HEK293T (cell line): Measurements from ENCODE around the gene ABHD17C.

Source experiments
- CTCF ChIA-PET: fragments of 350-600 bp; formaldehyde crosslinking; extraction: SDS; loops from one replicate; lab custom pipeline; 2021; ENCODE audit warnings: antibody characterized with exemption, inconsistent platforms; lab: Yijun Ruan, JAX
- POLR2A ChIA-PET: fragments of 350-600 bp; formaldehyde crosslinking; extraction: SDS; loops from one replicate; lab custom pipeline; 2020; ENCODE audit warnings: antibody characterized with exemption, inconsistent platforms; lab: Yijun Ruan, JAX
- DNase-seq: peaks from one replicate; pipeline ENCODE4 v3.0.0; 2012; ENCODE audit warnings: mixed read lengths; ENCODE audit errors: extremely low spot score
- ARNT ChIP-seq: fragments of 450-650 bp; IDR thresholded peaks from 2 replicates; pipeline ENCODE4 v1.6.1; 2017; ENCODE audit warnings: mild to moderate bottlenecking
- BHLHE40 ChIP-seq: fragments of 450-650 bp; IDR thresholded peaks from 2 replicates; pipeline ENCODE4 v1.6.1; 2016; ENCODE audit warnings: mild to moderate bottlenecking, moderate library complexity, borderline replicate concordance
- CTBP1 ChIP-seq: fragments of 450-650 bp; IDR thresholded peaks from 2 replicates; pipeline ENCODE4 v1.6.1; 2016; ENCODE audit warnings: borderline replicate concordance
- ELF4 ChIP-seq: fragments of 450-650 bp; IDR thresholded peaks from 2 replicates; pipeline ENCODE4 v1.6.1; 2017; ENCODE audit warnings: antibody characterized with exemption
- FOXA1 ChIP-seq: fragments of 450-650 bp; IDR thresholded peaks from 2 replicates; pipeline ENCODE4 v1.6.1; 2016; ENCODE audit warnings: mild to moderate bottlenecking
- FOXK2 ChIP-seq: fragments of 450-650 bp; IDR thresholded peaks from 2 replicates; pipeline ENCODE4 v1.6.1; 2016; ENCODE audit warnings: mild to moderate bottlenecking
- FOXM1 ChIP-seq: fragments of 450-650 bp; IDR thresholded peaks from 2 replicates; pipeline ENCODE4 v1.6.1; 2017; ENCODE audit warnings: mild to moderate bottlenecking, borderline replicate concordance
- HDGF ChIP-seq: fragments of 450-650 bp; IDR thresholded peaks from 2 replicates; pipeline ENCODE4 v1.6.1; 2017; ENCODE audit warnings: antibody characterized with exemption, borderline replicate concordance
- L3MBTL2 ChIP-seq: fragments of 450-650 bp; conservative IDR thresholded peaks from 2 replicates; pipeline ENCODE4 v1.6.1; 2016; ENCODE audit warnings: mild to moderate bottlenecking
- LEF1 ChIP-seq: fragments of 450-650 bp; IDR thresholded peaks from 2 replicates; pipeline ENCODE4 v1.6.1; 2017; ENCODE audit warnings: mild to moderate bottlenecking, borderline replicate concordance
- NFRKB ChIP-seq: fragments of 450-650 bp; IDR thresholded peaks from 2 replicates; pipeline ENCODE4 v1.6.1; 2016; ENCODE audit warnings: mild to moderate bottlenecking, moderate library complexity
- PKNOX1 ChIP-seq: fragments of 450-650 bp; IDR thresholded peaks from 2 replicates; pipeline ENCODE4 v1.6.1; 2016
- SP1 ChIP-seq: fragments of 450-650 bp; IDR thresholded peaks from 2 replicates; pipeline ENCODE4 v1.6.1; 2017
- SUZ12 ChIP-seq: fragments of 450-650 bp; IDR thresholded peaks from 2 replicates; pipeline ENCODE4 v1.6.1; 2016; ENCODE audit warnings: mild to moderate bottlenecking
- TARDBP ChIP-seq: fragments of 450-650 bp; IDR thresholded peaks from 2 replicates; pipeline ENCODE4 v1.6.1; 2016
- ZNF384 ChIP-seq: fragments of 450-650 bp; IDR thresholded peaks from 2 replicates; pipeline ENCODE4 v1.6.1; 2016

Gene ABHD17C

GRCh38 chr15:80693682-80694610 lies 1.2 kb upstream of the ABHD17C start:
- no peak for DNase-seq
- TF ChIP-seq FOXA1 (no peak), ARNT (no peak), NFRKB (no peak), SUZ12 (no peak), TARDBP (no peak)
- POLR2A ChIA-PET = interaction anchor here (1.1 to 2.0 kb wide), 4 partner anchors 18 to 82 kb away, joined by 3 to 8 read pairs (median 4); no protein-coding TSS in a partner anchor
- CTCF ChIA-PET = interaction anchor here (1.0 kb wide), 1 partner anchor 86 kb away, joined by 4 read pairs; no protein-coding TSS in a partner anchor

GRCh38 chr15:80694611-80695098 lies 455 bp upstream of the ABHD17C start:
- ChIA-PET CTCF (interaction anchor here (0.6 kb wide), 1 partner anchor 53 kb away, joined by 3 read pairs; no protein-coding TSS in a partner anchor), POLR2A (interaction anchor here (0.9 to 2.0 kb wide), 7 partner anchors 11 to 290 kb away, joined by 3 to 9 read pairs (median 4); no protein-coding TSS in a partner anchor)
- TF ChIP-seq FOXA1 = no peak
- TF ChIP-seq ELF4 = no peak
- peak; percentile 25 for DNase-seq

GRCh38 chr15:80695911-80696661 lies 976 bp downstream of the ABHD17C start:
- no peak for TF ChIP-seq TARDBP
- TF ChIP-seq FOXK2 = no peak
- no peak; the same call in 1 of the 2 replicates for TF ChIP-seq L3MBTL2
- no peak for TF ChIP-seq SP1
- TF ChIP-seq HDGF = no peak
- TF ChIP-seq CTBP1 = no peak
- no peak for TF ChIP-seq PKNOX1
- no peak for TF ChIP-seq FOXA1
- TF ChIP-seq ELF4 = no peak
- TF ChIP-seq BHLHE40 = no peak
- no peak for TF ChIP-seq NFRKB
- no peak for TF ChIP-seq SUZ12
- TF ChIP-seq FOXM1 = no peak
- no peak for TF ChIP-seq ZNF384
- no peak for TF ChIP-seq ARNT
- no peak for TF ChIP-seq LEF1
- CTCF ChIA-PET = interaction anchor here (0.5 to 1.7 kb wide), 2 partner anchors 36 to 83 kb away, joined by 3 to 7 read pairs; partner anchors contain the start of gene CEMIP
- POLR2A ChIA-PET = interaction anchor here (1.0 to 2.0 kb wide), 6 partner anchors 9 to 80 kb away, joined by 3 to 9 read pairs (median 4); no protein-coding TSS in a partner anchor
- DNase-seq = peak; percentile 31

- DNase-seq = no peak
- TF ChIP-seq HDGF (no peak), LEF1 (no peak), FOXM1 (no peak), FOXA1 (no peak), ELF4 (no peak), SP1 (no peak), ZNF384 (no peak), FOXK2 (no peak), CTBP1 (no peak), SUZ12 (no peak), PKNOX1 (no peak), L3MBTL2 (no peak), NFRKB (no peak), ARNT (no peak), TARDBP (no peak)
- CTCF ChIA-PET = interaction anchor here (1.5 to 1.7 kb wide), 2 partner anchors 9 to 37 kb away, joined by 3 to 7 read pairs; no protein-coding TSS in a partner anchor
- POLR2A ChIA-PET = interaction anchor here (0.7 to 1.6 kb wide), 2 partner anchors 14 to 22 kb away, joined by 3 to 4 read pairs; no protein-coding TSS in a partner anchor
Measured at GRCh38 chr15:80697075-80697685, 2.1 kb downstream of the ABHD17C start.

- TF ChIP-seq TARDBP (no peak), L3MBTL2 (no peak), FOXM1 (no peak), PKNOX1 (no peak), ARNT (no peak), LEF1 (no peak), FOXK2 (no peak), CTBP1 (no peak), SP1 (no peak), HDGF (no peak), NFRKB (no peak), ZNF384 (no peak), FOXA1 (no peak), BHLHE40 (no peak), SUZ12 (no peak), ELF4 (no peak)
- no peak for DNase-seq
- CTCF ChIA-PET = no interaction called here
- POLR2A ChIA-PET = no interaction called here
Measured at GRCh38 chr15:80698676-80699075, 3.6 kb downstream of the ABHD17C start.
